A673 (cell line): ENCODE results near the gene HOMER1. TPM values are rescaled to one million over a fixed set of nuclear protein-coding genes. Genes with fewer than 3 reads are reported as not detected.

ENCODE experiments used
- BruUV-seq: library from RNA; stranded (reverse); fragments of 400-500 nt; replicated peaks from 2 replicates; lab custom pipeline; 2021; lab: Mats Ljungman, UMichigan
- CTCF ChIA-PET: fragments of 300-600 bp; sonication (Branson Sonifier 250); formaldehyde crosslinking; loops from one replicate; lab custom pipeline; 2022; ENCODE audit warnings: antibody characterized with exemption; lab: Charles Lee
- POLR2A ChIA-PET: fragments of 300-600 bp; sonication (Branson Sonifier 250); formaldehyde crosslinking; loops from one replicate; lab custom pipeline; 2022; ENCODE audit warnings: antibody characterized with exemption; ENCODE audit not compliant: low non-redundant PET; lab: Charles Lee
- DNase-seq: peaks from one replicate; pipeline ENCODE4 v3.0.0-alpha.2; 2015; ENCODE audit warnings: low spot score
- H3K27ac ChIP-seq: fragments of 200-600 bp; sonication (generic); 2 replicates; pipeline ENCODE4 v1.5.1; 2016; ENCODE audit warnings: mixed run types, low read depth, mild to moderate bottlenecking, mixed read lengths, antibody characterized with exemption, low read length; ENCODE audit not compliant: poor library complexity, severe bottlenecking
- H3K27me3 ChIP-seq: fragments of 200-600 bp; sonication (generic); replicated peaks from 2 replicates; pipeline ENCODE4 v1.6.1; 2017; ENCODE audit warnings: mixed run types, low read depth, mild to moderate bottlenecking, mixed read lengths, antibody characterized with exemption, low read length; ENCODE audit not compliant: insufficient read depth, poor library complexity
- H3K36me3 ChIP-seq: fragments of 200-600 bp; sonication (generic); 2 replicates; pipeline ENCODE4 v1.6.1; 2016; ENCODE audit warnings: mixed run types, mild to moderate bottlenecking, mixed read lengths, antibody characterized with exemption, low read length; ENCODE audit not compliant: insufficient read depth, poor library complexity, severe bottlenecking
- H3K4me1 ChIP-seq: fragments of 200-600 bp; sonication (generic); 2 replicates; pipeline ENCODE4 v1.6.1; 2017; ENCODE audit warnings: mixed run types, mild to moderate bottlenecking, mixed read lengths, antibody characterized with exemption, low read length; ENCODE audit not compliant: insufficient read depth, poor library complexity, severe bottlenecking
- H3K4me3 ChIP-seq: fragments of 200-600 bp; sonication (generic); 2 replicates; pipeline ENCODE4 v1.5.1; 2016; ENCODE audit warnings: low read depth, mixed run types, mild to moderate bottlenecking, mixed read lengths, low read length; ENCODE audit not compliant: poor library complexity, severe bottlenecking
- H3K9me3 ChIP-seq: fragments of 200-600 bp; sonication (generic); 2 replicates; pipeline ENCODE4 v1.6.1; 2016; ENCODE audit warnings: mixed run types, low read depth, mild to moderate bottlenecking, mixed read lengths, antibody characterized with exemption, low read length; ENCODE audit not compliant: poor library complexity, severe bottlenecking
- EZH2 ChIP-seq: fragments of 200-600 bp; sonication (generic); IDR thresholded peaks from 2 replicates; pipeline ENCODE4 v1.6.1; 2017; ENCODE audit warnings: borderline replicate concordance, low read depth, mild to moderate bottlenecking, mixed read lengths, antibody characterized with exemption, low read length; ENCODE audit not compliant: poor library complexity, severe bottlenecking
- intact Hi-C: fragments of 100-400 bp; cut with micrococcal nuclease; formaldehyde crosslinking; loops from one replicate; pipeline ENCODE4 v1.10.0; 2022; ENCODE audit not compliant: unreplicated experiment
- total RNA-seq: library from RNA; stranded (reverse); gene quantifications from 2 replicates; pipeline ENCODE4 v1.2.3, GENCODE V29; 2021
- TF ChIP-seq, protein P1 (sequence below): fragments of 300-800, 200-600 bp; sonication (generic); conservative IDR thresholded peaks from 2 replicates; pipeline ENCODE4 v1.5.1; 2017; ENCODE audit warnings: low read depth, mild to moderate bottlenecking, antibody characterized with exemption, low read length, moderate library complexity, mixed read lengths

Gene HOMER1
- total RNA-seq, 1 experiment from 2014 or later = 34.0 TPM

DNA sequence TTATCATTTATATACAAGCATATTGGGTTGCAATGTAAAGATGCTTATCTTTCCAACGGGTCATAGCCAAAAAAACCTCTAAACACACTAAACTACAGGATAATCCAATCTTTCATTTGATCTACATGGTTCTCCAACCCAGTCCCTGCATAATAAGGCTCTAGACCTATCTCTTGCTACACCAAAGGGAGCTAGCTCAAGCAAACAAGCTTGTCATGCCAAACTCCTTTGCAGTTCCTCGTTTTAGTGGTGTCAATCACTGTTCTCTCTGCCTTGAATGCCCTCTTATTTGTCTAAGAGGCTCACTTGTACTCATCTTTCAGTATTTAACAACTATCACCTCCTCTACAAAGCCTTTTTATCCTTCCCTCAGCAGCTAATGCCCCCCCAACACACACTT is 5.6 kb downstream of the HOMER1 start:
- DNase-seq = no peak
- H3K9me3 ChIP-seq = no peaks in the 10 kb centered on the region
- POLR2A ChIA-PET = no interaction called here
- BruUV-seq = no TSS peak
- TF ChIP-seq, protein P1, sequence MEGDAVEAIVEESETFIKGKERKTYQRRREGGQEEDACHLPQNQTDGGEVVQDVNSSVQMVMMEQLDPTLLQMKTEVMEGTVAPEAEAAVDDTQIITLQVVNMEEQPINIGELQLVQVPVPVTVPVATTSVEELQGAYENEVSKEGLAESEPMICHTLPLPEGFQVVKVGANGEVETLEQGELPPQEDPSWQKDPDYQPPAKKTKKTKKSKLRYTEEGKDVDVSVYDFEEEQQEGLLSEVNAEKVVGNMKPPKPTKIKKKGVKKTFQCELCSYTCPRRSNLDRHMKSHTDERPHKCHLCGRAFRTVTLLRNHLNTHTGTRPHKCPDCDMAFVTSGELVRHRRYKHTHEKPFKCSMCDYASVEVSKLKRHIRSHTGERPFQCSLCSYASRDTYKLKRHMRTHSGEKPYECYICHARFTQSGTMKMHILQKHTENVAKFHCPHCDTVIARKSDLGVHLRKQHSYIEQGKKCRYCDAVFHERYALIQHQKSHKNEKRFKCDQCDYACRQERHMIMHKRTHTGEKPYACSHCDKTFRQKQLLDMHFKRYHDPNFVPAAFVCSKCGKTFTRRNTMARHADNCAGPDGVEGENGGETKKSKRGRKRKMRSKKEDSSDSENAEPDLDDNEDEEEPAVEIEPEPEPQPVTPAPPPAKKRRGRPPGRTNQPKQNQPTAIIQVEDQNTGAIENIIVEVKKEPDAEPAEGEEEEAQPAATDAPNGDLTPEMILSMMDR = no peak
- no peak for TF ChIP-seq EZH2
- CTCF ChIA-PET = no interaction called here
- intact Hi-C loops = no loop called here
- no peaks in the 10 kb centered on the region for H3K36me3 ChIP-seq
- peaks cover 47% of the 10 kb centered on the region for H3K4me1 ChIP-seq
- peak overlapping the region; percentile 5 for H3K4me3 ChIP-seq
- peak overlapping the region; percentile 14 for H3K27ac ChIP-seq
- H3K27me3 ChIP-seq = no peaks in the 10 kb centered on the region

DNA sequence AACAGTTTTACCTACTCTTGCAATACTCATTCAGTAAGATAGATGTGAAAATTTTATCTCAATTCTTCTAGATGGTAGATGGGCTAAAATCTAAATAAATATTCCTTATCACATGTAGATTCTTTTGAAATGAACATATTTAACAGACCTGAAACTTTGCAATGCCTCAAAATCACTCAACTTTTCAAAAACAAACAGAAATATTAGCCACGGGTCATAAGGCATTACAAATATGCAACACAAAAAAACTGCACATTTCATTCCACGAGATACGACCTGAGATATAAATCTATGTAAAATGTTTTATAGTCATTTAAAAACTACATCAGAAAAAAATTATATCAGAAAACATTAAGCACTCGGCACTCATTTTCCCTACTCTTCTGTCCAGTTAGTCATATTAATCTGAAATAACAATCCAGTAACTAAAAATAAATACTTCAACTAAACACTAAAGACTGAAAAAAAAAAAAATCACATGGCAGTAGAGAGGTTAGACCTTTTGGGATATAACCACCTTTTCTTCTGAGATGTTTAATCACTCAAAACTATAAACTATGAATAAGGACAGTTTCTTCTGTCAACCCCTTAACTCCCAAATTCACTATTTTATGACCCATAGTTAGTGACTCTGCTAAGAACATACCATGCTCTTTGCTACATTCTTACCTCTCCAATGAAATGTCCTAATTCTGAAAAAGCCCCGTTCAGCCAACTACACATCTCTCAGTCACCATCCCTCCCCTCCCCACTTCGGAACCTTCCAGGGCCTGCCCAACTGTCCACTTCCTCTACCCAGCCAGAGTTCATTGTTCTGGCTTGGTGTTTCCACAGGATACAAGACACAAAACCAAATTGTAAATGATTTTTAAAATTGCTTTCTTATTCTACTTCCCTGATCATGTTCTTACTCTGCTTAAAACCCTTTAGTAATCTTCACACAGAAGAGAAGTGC is 6.4 kb downstream of the HOMER1 start:
- TF ChIP-seq EZH2 = no peak
- TF ChIP-seq, protein P1 = no peak
- ChIA-PET CTCF (no interaction called here), POLR2A (no interaction called here)
- intact Hi-C loops = no loop called here
- BruUV-seq = no TSS peak
- H3K27ac ChIP-seq = peak overlapping the region; percentile 14
- no peak for DNase-seq
- no peaks in the 10 kb centered on the region for H3K9me3 ChIP-seq
- peaks cover 47% of the 10 kb centered on the region for H3K4me1 ChIP-seq
- H3K4me3 ChIP-seq = peak overlapping the region; percentile 8
- H3K36me3 ChIP-seq = no peaks in the 10 kb centered on the region
- no peaks in the 10 kb centered on the region for H3K27me3 ChIP-seq

DNA sequence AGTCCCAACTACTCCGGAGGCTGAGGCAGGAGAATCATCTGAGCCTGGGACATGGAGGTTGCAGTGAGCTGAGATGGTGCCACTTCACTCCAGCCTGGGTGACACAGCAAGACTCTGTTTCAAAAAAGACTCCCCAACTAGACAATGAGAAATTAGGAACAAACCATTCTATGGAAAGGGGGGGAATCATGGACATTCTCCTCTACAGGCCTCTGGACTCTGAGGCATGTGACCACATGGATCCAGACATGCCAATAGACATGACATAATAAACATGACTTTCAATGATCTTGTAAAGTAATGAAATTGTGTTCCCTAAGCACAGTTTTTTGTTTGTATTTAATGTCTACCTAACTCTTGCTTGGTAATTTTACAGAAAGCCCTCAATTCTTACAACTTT is 8.8 kb downstream of the HOMER1 start:
- no peak overlapping the region for H3K27ac ChIP-seq
- DNase-seq = no peak
- no peaks in the 10 kb centered on the region for H3K27me3 ChIP-seq
- H3K9me3 ChIP-seq = no peaks in the 10 kb centered on the region
- ChIA-PET POLR2A (no interaction called here), CTCF (no interaction called here)
- TF ChIP-seq, protein P1 = no peak
- no peak for TF ChIP-seq EZH2
- no peaks in the 10 kb centered on the region for H3K36me3 ChIP-seq
- intact Hi-C loops = no loop called here
- H3K4me3 ChIP-seq = no peak overlapping the region
- no TSS peak for BruUV-seq
- H3K4me1 ChIP-seq = peaks cover 46% of the 10 kb centered on the region
